ENCODE results near the gene NCKAP5.

- TF ChIP-seq CTCF (IDR thresholded peaks at IDR 0.05; ENCODE audit: borderline replicate concordance, extremely low read depth, low read length, poor library complexity, severe bottlenecking) (no peak), EZH2 (IDR thresholded peaks at IDR 0.05; ENCODE audit: borderline replicate concordance, low read depth, low read length, severe bottlenecking) (no peak)
Observed at GRCh38 chr2:132730611-132731010, 837.7 kb downstream of the NCKAP5 start.

All from DND-41 (cell line).